ENCODE data around the gene CSNK2A3.
"Not testable (repeated sequence)": the region's sequence is repeated elsewhere in the genome, so short reads cannot be mapped to it uniquely, and the experiment has no call there.

Gene CSNK2A3

GRCh38 chr11:11352878-11353277, at the start of gene CSNK2A3:
CSNK2A3 (minus strand) TSS chr11:11353250; CDS start chr11:11353119, 131 bp downstream.
- DNase-seq = not testable (repeated sequence)

- no peak for DNase-seq
Measured at GRCh38 chr11:11401960-11402535, 49.0 kb upstream of the CSNK2A3 start.

DNA sequence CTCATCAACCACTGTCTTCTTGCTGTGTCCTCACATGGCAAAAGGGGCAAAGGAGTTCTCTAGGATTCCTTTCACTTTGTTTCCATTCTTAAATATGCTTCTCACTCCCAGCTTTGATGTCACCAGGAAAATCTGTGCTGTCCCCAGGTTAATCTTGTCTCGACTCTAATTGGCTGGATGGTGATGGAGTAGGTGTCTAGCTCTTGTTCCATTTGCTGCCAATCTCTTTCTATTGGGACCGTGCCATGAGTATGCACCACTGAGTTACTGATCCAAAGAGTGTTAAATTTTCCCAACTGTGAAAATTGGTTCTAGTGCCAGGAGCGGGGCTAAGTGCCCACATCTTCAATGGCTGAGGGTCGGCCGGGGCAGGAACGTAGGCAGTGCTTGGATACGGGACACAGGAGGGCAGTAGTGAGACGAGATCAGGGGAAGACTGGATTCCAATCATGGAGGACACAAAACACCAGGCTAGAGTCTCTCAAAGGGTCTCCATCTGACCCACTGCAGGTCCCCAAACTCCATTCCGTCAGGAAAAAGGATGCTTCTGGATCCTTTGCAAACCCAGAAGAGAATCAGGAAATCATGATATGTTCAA, 47.7 kb upstream of the CSNK2A3 start:
- DNase-seq = no peak

DNA sequence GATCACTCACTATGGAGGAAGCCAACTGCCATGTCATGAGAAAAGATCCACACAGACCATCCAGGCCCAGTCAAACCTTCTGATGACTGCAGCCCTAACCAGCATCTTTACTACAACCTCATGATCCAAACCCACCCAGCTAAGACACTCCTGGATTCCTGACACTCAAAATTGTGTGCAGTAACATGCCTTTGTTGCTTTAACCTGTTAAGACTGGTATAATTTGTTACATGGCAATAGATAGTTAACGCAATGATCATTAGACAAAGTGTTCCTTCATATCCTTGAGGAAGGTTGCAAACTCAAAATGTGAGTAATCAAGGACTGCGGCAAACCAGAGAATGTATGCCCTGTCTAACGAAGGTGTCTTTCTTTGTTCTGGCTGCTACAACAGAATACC, 47.1 kb upstream of the CSNK2A3 start:
- DNase-seq = no peak

GRCh38 chr11:11397781-11398180, 44.7 kb upstream of the CSNK2A3 start:
- no peak for DNase-seq

- DNase-seq = no peak
Measured at GRCh38 chr11:11397036-11397415, 44.0 kb upstream of the CSNK2A3 start.

GRCh38 chr11:11396301-11397035, 43.4 kb upstream of the CSNK2A3 start:
- no peak for DNase-seq

DNA sequence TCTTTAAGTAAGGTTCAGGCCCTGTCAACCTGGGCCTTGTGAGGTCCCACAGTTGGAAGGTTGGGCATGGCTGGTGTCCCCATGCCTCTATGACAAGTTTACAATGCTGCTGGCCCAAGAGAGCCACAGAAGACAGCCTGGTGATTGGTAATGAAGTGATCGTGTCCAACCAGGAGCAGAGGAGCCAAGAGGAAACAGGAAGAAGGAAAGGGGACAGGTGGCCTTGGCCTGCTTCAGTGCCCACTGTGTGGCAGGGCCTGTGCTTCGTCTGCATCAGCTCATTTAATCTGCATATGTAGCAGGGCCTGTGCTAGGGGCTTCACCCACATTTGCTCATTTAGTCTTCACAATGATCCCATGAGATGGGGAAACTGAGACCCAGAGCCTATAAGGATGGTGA, 42.1 kb upstream of the CSNK2A3 start:
- no peak for DNase-seq

DNA sequence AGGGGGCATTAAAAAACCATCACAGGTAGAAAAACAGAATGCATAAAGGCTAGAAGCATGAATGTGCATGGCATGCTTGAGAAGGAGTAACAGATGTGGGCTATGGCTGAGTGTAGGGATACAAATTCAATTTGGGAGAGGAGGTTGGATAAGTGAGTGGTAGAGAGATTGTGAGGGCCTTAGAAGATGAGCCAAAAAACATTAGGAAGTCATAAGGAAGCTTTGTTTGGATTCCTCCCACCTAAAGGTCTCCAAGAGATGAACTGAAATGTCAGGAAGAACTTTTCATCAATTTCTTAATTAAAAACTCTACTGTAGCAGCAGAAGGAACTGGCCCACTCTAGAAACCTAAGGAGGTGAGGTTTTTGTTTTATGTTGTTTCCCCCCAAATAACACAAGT, 41.2 kb upstream of the CSNK2A3 start:
- DNase-seq = no peak

DNA sequence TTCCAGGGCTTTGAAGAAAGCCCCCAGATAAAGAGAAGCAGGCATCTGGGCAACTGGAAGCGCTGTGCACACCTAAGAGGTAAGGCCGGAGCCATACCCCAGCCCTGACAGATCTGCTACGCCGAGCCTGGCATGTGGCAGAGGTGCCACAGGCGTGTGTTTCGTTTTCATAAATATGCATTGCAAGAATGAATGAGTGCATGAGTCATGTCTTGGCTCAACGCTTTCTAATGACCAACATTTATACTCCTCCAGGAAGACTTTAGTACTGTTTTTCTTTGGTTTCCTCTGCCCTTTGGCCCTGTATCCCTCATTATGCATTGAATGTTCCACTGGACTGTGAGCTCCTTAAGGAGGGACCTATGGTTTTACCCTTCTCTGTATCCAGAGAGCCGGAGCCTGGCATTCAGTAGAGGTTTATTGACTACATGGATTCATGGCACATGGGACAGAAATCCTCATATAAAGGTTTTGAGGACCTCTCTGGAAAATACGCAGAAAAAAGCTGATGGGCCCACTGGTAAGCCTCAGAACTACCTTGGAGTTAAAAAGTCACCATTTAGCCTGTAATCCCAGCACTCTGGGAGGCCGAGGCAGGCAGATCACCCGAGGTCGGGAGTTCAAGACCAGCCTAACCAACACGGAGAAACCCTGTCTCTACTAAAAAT, 38.9 kb upstream of the CSNK2A3 start:
- no peak for DNase-seq

DNA sequence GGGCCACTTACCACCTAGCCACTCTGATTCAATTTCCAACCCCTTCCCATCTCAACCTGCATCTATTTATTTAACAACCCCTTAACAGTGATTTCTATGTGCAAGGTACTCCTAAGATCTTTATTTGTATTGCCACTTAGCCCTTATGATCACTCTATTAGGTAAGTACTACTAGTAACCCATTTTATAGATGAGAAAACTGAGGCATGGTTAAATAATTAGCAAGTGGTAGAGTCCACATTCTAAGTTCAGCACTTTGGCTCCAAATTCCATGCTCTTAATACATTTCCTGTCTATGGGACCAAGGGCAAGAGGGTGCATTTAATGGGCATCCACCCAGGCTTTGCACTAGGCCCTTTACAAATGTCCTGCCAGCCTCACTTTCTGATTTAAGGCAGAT, 38.1 kb upstream of the CSNK2A3 start:
- DNase-seq = no peak

- no peak for DNase-seq
Measured at GRCh38 chr11:11390068-11390771, 37.2 kb upstream of the CSNK2A3 start.

GRCh38 chr11:11389238-11389637, 36.2 kb upstream of the CSNK2A3 start:
- no peak for DNase-seq

- no peak for DNase-seq
Measured at GRCh38 chr11:11387622-11388305, 34.7 kb upstream of the CSNK2A3 start.

- no peak for DNase-seq
Measured at GRCh38 chr11:11387207-11387606, 34.2 kb upstream of the CSNK2A3 start.

DNA sequence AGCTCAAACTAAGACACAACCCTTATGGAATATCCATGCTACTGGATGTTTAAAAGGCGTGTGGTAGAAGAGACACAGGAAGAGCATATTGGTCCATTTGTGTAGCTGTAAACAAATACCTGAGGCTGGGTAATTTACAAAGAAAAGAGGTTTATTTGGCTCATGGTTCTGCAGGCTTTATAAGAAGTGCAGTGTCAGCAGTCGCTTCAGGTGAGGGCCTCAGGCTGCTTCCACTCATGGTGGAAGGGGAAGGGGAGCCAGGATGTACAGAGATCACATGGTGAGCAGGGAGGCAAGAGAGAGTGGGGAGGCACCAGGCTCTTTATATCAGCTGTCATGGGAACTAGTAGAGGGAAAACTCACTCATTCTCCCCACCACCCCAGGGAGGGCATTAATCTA, 31.8 kb upstream of the CSNK2A3 start:
- DNase-seq = no peak

DNA sequence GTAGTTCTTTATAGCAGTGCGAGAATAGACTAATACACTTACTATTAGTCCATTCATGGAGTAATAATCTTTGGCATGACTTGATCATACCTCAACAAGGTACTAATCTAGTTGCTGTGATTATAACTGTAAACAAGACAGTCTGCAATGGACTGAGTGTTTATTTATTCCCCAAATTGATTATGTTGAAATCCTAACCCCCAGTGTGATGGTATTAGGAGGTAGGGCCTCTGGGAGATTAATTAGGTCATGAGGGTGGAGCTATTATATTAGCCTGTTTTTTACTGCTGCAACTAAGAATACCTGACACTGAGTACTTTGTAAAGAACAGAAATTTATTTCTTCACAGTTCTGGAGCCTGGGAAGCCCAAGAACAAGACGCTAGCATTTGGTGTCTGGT, 30.9 kb upstream of the CSNK2A3 start:
- no peak for DNase-seq

GRCh38 chr11:11382858-11383532, 29.9 kb upstream of the CSNK2A3 start:
- DNase-seq = no peak

DNA sequence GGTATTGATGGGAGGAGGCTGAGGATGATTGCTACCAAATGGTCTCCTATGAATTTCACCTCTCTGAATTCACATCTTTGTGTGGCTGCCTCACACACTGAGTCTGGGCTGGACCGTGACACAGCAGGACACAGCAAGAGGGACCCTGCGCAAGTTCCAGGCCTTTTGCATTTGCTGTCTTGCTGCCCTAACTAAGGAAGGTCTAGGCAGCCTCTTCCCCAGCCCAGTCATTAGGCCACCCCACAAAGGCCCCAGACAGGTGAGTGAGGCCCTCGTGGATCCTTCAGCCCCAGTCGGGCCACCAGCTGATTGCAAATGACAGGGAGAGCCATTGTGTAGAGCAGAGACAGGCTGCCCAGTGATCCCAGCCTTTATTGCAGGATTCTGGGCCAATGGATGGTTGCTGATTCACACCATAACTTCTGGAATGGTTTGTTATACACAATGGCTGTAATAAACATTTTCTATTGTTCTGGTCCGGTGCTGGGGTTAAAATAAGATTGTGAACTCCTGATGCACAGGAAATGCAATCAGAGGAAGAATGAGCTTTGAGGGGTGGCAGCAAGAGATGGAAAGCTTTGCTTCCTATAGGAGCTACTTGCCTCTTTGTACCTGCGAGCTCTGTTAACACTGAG, 28.5 kb upstream of the CSNK2A3 start:
- no peak for DNase-seq

DNA sequence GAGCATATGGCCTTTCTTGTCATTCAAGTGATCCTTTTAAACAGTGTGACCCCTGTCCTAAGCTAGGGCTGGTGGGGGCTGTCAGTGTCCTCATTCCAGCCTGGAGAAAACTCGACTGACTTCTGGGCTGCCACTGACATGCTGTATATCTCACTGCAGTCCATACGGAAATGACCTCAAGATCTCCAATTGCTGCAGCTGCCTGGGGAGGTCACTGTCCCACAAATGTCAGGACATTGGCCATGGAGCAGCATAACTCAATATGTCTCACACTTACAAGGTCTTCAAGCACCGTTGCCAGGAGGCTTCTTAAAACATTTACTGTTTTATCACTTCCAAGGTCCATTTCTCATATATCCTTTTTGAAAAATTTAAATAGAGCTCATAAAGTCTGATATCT, 27.8 kb upstream of the CSNK2A3 start:
- DNase-seq = no peak

GRCh38 chr11:11380340-11380739, 27.3 kb upstream of the CSNK2A3 start:
- DNase-seq = no peak

DNA sequence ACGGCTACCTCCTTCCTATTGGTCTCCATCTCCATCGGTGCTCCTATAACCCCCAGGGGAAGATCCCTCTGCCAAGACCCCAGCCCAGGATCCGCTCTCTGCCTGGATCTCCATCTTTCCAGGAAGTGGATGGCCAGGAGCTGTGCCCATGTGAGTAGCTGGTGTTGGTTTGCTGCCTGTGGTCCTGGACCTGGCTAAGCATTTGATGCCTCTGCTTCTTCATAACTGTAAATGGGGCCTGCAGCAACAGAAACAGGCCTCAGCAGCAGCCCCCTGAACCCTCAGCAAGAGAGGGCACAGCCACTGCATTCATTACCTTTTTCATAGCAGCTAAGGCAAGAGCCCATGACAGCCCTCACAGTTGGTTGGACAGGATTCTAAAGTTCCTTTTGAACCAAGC, 26.6 kb upstream of the CSNK2A3 start:
- DNase-seq = no peak
